Endothelial cell of hepatic sinusoid (primary cell): ENCODE data around the gene TMEM121.

ENCODE experiments used
- in situ Hi-C: cut with HindIII; loops from 2 replicates; pipeline ENCODE4 v1.10.0; 2017; ENCODE audit warnings: low sequenced_read_pairs

The TMEM121 gene

DNA sequence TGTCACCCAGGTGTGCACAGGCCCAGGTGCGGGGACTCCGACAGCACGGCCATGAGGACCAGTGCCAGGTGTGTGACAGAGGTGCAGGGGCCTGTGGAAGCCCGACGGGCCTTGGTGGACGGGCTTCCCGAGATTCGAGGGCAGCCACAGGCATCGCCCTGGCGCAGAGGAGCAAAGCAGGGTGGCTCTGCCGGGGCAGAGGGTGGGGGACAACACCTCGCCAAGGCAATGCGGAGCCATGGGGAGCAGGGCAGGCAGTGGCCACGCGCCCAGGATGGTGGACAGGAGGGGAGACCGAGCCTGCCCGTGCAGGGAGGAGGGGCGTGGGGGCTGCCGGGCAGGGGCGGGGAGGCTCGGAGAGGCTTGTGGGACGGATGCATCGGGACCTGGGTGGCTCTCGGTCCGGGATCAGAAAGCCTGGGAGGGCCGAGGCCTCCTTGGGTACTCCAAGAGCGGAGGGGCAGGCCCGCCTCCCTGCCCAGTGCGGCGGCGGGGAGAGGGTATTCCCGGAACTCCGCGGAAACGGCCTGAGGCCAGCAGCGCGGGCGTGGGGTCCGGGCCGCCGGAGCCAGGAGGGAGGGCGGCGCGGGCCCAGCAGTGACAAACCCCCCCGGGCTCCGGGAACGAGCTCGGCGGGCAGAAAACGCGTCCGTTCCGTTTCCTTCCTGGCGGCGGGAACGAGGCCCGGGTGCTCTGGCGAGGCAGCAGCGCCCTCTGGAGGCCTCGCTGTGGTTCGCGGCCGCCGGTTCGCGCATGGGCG is 1.6 kb downstream of the TMEM121 start:
- in situ Hi-C loops = no loop called here

DNA sequence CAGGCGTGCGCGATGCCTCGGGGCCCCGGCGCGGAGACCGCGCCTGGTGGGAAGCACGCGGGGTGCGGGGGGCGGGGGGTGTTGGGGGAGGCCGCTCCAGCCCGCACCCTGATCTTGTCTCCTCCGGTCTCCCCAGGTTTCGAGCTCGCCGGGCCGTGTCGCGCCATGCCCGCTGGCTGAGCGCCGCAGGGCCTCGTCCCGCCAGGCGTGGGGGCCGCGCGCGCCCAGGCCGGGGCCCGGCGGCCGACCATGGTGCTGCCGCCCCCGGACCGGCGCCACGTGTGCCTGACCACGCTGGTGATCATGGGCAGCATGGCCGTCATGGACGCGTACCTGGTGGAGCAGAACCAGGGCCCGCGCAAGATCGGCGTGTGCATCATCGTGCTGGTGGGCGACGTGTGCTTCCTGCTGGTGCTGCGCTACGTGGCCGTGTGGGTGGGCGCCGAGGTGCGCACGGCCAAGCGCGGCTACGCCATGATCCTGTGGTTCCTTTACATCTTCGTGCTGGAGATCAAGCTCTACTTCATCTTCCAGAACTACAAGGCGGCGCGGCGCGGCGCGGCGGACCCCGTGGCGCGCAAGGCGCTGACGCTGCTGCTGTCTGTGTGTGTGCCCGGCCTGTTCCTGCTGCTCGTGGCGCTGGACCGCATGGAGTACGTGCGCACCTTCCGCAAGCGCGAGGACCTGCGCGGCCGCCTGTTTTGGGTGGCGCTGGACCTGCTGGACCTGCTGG is 2.4 kb downstream of the TMEM121 start:
- in situ Hi-C loops = no loop called here

DNA sequence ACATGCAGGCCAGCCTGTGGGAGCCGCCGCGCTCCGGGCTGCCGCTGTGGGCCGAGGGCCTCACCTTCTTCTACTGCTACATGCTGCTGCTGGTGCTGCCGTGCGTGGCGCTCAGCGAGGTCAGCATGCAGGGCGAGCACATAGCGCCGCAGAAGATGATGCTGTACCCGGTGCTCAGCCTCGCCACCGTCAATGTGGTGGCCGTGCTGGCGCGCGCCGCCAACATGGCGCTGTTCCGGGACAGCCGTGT is 2.9 kb downstream of the TMEM121 start:
- in situ Hi-C loops = no loop called here

DNA sequence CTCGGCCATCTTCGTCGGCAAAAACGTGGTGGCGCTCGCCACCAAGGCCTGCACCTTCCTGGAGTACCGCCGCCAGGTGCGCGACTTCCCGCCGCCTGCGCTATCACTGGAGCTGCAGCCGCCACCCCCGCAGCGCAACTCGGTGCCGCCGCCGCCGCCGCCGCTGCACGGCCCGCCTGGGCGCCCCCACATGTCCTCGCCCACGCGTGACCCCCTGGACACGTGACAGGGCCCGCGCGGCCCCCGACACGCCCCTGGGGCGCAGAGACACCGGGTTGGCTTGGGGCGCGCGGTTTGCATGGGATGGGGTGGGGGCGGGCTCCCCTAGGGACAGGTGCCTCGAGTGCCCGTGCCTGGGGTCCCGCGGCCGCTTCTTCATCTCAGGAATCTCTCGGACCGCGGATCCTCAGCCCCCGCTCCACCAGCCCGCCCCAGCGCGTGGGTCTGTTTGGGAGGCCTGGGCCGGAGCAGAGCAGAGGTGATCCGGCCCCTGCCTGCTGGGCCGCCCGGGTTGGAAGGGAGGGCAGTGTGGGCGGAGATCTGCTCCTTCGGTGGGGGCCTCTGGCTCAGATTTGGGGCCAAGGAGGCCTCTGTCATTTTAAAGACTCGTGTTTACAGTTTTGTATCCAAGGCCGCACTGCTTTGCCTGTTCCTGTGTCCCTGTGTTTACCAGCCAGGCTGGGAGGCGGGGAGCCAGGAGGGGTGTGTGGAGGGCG is 3.3 kb downstream of the TMEM121 start:
- in situ Hi-C loops = no loop called here

GRCh38 chr14:105530285-105531087 is 4.1 kb downstream of the TMEM121 start:
- in situ Hi-C loops = no loop called here

DNA sequence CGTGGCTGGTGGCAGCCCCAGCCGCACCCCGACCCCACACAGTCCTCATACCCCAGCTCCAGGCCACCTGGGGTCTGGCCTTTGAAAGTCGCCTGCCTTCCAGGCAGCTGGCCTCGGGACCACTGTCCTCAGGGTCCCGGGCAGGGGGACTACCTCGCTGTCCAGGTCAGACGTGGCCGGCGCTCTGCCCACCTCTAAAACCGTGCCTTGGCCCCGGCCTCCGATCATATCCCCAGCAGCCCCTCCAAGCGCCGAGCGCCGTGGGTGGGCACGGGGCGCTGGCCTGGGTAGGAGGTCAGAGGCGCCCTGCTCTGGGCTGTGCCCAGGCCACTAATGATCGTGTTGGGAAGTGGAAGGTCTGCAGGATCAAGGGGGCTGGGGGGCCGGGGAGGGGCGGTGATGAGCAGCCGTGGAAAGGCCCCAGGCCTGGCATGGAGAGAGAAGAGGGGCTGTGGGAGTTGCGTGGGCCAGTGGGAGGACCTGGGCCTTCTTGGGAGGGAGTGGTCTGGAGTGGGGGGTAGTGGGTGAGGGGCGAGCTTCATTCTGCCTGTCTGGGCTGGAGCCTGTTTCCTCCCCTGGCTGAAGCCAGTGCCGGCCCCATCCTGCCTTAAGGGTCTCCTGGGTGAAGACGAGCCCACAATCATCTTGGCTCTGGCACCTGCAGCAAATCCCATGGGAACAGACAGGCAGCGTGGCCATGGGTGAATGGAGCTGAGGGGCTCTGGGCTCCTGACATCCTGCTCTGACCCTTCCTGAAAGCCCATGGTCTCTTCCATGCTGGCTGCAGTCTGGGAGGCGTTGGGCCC is 4.9 kb downstream of the TMEM121 start:
- in situ Hi-C loops = no loop called here

DNA sequence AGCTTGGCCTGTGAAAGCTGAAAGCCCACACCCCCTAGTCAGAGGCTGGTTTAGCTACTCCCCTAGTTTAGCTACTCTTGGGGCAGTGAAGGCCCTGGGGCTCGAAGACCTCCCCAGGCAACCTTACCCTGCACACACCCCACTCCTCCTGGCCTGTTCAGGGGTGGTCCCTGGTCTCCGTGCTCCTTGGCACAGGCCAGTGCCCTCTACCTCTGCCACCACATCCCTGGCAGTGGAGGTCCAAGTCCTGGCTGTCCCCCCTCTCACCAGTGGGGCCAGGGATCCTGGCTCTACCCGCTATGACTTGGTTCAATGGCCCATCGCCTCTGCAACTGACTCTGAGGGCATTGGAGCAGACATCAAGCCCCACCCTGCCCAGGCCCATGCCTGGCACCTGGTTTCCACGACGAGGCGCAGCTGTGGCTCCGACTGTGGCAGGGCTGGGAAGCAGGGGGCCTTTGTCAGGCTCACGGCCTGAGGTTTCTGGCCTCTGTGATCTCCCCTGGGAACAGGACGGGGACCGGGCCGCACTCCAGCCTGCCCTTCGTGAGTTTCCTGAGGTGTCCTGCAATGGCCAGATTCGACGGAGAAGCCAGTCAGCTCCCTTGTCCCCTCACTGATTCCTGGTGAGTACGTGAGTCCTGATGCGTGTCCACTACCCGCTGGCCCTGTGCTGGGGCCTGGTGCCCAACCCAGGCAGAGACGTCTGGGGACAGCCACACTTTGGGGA is 5.7 kb downstream of the TMEM121 start:
- in situ Hi-C loops = no loop called here

- in situ Hi-C loops = no loop called here
Measured at GRCh38 chr14:105532735-105533141, 6.4 kb downstream of the TMEM121 start.

- in situ Hi-C loops = no loop called here
Measured at GRCh38 chr14:105533391-105533790, 7.0 kb downstream of the TMEM121 start.

GRCh38 chr14:105533811-105534498 is 7.6 kb downstream of the TMEM121 start:
- in situ Hi-C loops = no loop called here

- in situ Hi-C loops = no loop called here
Measured at GRCh38 chr14:105534586-105534985, 8.2 kb downstream of the TMEM121 start.

DNA sequence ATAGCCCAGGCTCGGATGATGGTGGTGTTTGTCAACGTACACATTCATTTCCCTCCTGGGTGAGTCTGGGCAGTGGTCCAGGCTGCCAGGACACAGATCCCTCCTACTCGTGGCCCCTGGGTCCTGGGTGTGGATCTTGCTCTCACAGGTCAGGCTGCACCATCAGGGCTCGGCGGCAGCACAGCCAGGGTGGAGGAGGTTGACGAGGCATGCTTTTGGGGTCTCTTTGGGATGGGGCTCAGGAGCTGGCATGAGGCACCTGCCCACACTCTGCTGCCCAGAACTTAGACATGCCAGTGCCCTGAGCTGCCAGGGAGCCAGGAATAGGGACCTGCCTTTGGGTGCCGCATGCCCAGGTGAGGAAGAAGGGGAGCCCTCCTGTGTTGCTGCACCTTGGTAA is 9.7 kb downstream of the TMEM121 start:
- in situ Hi-C loops = no loop called here

DNA sequence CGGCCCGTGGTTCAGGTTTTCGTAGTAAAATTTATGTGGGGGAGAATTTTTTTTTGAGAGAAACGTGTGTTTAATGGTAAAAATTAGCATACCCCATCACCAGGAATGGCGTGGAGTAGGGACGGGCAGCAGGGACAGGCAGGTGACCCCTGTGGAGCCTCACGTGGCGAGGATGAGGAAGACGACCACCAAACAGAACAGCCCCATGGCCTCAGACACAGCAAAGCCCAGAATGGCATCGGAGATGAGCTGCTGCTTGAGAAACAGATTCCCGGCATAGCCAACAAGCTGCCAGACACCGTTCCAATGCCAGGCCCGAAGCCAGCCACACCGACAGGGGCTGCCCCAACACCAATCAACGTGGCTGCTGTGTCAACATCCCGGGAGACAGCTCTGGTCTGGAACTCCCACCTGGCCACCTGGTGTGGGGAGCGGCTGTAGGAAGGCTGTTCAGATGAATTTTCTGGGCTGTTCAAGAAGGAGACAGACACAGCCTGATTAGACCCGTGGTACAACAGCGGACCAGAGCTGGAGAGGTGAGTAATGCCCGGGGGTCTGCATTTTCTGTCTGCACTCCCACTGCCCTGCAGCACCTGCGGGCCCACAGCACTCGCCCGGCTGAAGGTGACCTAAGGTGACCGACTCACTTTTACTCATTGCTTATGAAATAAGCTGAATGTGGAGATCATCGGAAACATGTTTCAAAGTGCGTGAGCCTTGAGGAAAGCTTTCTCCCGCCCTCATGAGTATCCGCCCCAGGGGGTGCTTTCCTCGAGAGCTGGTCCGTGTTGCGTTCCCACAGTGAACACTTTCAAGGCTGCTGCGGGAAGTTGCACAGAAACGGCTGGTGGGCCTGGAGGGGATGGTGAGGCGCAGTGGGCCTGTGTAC is 10.6 kb downstream of the TMEM121 start:
- in situ Hi-C loops = no loop called here

DNA sequence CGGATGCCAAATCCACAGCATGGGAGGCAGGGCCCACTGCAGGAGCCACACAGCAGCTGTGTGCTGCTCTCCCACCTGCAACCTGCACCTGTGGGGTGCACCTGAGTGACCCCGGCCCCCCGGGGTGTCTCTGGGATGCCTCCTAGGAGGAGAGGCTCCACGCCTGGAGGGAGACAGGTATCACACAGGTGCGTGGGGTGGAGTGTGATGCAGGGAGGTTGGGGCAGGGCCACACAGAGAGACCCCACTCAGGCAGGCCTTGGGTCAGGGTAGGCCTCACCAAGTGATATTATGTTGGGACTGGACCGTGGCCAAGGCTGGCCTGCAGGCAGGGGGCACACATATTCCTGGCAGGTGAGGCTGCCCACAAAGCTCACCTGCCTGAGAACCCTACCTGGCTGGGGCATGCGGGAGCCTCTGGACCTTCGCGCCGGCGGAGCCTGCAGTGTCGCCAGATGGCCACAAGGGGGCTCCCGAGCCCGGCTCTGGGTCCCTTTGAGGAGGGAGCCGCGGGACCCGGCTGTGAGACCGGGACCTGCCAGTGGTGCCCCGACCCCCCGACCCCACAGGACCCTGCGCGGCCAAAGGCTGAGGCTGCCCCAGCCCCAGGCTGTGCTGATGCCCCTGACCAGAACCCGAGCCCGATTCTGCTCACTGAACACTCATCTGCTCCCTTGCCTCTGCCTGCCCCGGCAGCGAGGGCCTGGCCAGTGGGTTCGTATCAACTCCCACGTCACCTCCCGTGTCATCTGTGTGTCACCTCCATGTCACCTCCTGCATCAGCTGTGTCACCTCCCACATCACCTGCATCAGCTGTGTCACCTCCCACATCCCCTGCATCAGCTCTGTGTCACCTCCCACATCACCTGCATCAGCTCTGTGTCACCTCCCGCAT is 11.4 kb downstream of the TMEM121 start:
- in situ Hi-C loops = no loop called here

DNA sequence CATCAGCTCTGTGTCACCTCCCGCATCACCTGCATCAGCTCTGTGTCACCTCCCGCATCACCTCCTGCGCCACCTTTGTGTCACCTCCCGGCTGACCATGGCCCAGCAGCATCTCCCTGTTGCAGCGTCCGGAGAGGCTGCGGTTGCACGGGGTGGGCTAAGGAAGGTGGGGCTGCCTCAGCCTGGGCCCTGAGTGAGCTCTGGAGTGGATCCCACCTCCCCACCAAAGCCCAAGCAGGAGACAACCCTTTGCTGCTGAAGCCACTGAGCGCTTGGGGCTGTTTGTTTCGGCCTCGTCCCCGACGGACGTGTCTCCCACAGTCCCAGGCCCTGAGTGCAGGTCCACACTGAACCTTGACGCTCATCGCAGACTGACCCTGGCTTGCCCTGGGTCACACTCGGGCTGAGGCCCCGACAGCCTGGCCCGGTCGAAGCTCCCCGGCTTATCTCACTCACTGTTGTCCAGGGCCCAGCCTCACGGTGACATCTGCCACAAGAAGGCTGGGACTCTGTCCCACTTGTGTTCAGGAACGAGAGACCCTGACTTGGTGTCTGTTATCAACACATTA is 12.2 kb downstream of the TMEM121 start:
- in situ Hi-C loops = no loop called here

GRCh38 chr14:105540811-105541210 is 14.4 kb downstream of the TMEM121 start:
- in situ Hi-C loops = no loop called here
